GM18507 (cell line): ENCODE results near the gene PDGFB.

Experiments used
- DNase-seq: peaks from one replicate; pipeline ENCODE4 v3.0.0; 2011; ENCODE audit warnings: low read depth; ENCODE audit not compliant: insufficient read length; ENCODE audit errors: extremely low spot score
- FAIRE-seq: peaks from 2 replicates; lab custom pipeline; 2011; peaks lifted over from hg19 to GRCh38; lab: Jason Lieb, UNC

PDGFB gene

DNA sequence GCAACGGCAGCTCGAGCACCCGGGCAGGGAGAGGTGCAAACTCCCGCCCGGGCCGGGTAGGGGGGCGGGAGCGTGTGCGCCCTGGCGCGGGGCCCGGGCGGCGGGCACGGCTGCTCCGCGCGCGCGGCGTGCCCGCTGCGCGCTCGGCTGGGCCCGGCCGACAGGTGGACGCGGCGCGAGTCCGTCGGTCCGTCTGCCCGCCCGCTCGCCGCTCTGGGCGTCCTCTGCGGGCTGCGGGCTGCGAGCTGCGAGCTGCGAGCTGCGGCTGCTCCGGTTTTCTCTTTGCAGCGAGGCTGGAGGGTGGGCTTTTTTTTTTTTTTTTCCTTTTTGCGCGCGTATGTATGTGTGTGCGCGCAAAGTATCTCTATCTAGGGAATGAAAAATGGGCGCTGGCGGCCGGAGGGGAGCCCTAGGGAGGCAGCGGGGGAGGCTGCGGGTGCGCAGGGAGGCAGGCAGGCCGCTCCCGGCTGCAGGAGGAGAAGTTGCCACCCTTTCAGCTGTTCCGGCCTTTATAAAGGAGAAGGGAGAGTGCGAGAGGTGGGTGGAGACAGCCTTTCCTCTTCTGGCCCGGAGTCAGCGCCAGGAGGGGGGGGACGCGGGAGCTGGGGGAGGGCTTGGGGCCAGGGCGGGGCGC is at the start of gene PDGFB:
TSS of gene PDGFB (minus strand) at position 487 of the 634 bp plus-strand sequence. CDS start 1,019 bp downstream, outside the sequence.
- no peak for FAIRE-seq
- DNase-seq, result no peak

DNA sequence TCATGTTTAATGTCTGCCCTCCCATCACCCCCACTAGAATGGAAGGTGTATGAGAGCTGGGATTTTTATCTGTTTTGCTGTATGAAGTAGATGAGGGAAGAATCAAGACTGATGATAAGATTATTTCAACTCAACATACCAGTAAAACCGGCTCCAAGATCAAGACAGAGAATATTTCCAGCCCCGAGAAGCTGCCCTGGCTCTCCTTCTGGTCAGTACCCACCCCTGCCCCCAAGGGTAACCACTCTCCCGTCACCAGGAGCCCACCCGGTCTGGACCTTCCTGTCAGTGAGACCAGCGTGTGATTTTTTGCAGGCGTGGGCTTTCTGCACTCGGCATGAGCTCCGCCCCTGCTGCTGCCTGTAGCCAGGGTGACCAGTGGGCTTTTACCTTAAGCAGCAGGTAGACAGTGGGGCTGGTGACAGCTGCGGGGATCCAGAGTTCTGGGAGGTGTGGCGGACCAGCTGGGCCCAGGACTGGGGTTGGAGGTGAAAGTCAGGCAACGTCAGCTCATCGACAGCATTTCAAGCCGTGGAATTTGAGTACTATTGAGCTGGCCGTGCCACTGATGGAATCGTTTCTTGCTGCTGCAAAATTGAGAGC is 49.1 kb upstream of the PDGFB start:
- FAIRE-seq (no peak), DNase-seq (no peak)

DNA sequence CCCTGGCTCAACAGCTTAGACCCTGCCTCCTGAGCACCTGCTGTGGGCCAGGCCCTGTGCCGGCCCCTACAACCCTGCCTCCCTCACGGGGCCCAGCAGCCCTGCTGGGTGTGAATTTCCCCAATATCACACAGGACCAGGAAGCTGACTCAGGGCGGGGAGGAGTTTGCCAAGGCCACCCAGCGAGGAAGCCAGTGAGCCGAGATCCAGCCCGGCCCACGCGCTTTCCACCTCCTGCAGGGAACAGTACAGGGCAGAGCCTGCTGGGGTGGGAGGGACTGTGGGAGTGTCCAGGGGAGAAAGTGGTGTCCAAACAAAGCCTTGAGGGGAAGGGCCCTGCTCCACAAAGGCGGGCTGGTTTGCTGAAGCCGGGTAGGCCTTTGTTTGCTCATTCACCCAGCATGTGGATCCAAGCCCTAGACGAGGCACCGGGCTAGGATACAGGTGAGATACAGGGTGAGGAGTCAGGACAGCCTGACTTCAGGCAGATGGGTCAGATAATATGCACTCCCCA is 47.8 kb upstream of the PDGFB start:
- DNase-seq (no peak), FAIRE-seq (no peak)

DNA sequence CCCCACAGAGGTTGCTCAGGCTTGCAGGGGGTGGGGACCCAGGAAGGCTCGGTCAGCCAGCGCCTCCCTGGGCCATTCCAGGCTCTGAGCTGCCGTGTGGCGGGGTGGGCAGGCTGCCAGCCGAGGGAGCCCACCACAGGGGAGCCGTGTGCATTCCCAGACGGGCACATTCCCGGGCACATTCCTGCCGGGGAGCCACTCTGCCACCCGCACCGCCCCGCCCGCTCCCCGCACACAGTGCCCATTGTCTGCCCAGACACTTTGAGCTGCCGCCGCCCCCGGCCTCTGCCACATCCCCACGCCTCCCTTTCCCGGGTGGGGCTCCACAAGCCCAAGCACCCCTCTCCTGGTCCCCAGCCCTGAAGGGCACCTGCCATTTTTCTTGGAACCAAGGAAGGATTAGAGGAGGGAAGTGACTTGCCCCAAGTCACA is 47.3 kb upstream of the PDGFB start:
- DNase-seq (no peak), FAIRE-seq (no peak)

DNA sequence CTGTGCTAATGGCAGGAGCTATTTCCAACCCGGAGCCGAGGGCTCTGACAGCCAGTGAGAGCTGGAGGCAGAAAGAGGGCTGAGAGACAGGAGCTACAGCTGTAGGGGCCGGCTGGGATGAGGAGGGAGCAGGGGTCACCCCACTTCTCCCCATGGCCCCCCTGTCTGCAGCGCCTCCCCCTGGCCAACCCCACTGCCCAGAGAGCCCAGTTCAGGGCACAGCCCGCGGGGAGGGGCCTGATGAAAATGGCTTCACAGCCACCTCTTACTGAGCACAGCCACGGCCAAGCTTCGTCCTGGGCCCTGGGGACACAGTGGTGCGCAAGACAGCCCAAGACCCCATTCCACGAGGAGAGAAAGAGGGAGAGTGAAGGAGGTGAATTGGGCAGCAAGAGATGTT is 46.7 kb upstream of the PDGFB start:
- no peak for DNase-seq
- no peak for FAIRE-seq

DNA sequence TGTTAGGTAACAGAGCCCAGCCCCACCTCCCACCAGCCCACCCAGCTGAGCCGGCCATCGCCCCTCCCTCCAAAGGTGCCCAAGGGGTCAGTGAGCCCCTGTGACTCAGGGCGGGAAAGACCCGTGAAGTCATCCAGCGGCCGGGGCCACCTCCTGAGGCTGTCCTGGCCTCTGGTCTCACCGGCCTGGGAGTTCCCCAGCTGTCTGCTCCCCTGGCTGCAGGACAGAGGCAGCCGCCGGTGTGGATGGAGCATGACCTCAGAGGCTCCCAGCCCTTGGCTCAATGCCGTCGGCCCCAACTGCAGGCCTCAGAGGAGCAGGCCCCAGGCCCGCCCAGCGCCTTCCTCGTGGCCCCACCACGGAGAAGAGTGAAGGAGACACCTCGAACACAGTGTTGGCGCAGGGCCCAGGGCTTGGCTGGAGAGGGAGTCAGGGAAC is 46.0 kb upstream of the PDGFB start:
- FAIRE-seq, result no peak
- no peak for DNase-seq

DNA sequence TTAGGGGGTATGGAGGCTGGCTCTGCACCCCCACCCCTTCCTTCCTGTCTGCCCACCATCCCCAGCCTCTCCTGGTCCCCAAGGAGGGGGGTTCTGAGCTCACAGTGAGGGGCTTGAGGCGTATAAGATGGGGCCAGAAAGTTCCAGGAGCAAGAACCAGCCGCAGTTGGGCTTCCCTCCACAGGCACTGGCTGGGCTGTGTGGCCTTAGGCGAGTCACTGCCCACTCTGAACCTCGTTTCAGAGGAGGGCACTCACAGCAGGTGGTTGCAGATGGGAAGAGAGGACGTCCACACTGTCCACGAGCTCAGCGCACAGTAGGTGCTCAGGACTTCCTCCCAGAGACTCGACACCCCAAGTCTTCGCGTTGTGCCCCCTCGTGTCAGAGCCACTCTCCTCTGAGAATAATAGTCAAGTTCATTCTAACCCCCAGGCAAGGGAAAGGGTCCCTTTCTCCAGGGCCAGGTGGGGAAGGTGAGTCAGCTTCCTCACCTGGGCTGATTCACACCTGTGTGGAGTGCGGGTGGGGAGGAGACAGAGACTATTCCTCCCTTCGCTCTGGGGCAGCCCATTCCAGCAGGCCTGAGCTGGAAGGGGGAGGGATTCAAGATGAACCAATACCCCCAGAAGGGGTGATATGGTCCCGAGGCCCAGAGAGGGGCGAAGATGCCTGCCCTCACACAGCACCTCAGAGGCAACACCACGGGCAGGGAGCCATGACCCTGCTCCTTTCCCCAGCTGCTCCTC is 45.4 kb upstream of the PDGFB start:
- FAIRE-seq (no peak), DNase-seq (no peak)

DNA sequence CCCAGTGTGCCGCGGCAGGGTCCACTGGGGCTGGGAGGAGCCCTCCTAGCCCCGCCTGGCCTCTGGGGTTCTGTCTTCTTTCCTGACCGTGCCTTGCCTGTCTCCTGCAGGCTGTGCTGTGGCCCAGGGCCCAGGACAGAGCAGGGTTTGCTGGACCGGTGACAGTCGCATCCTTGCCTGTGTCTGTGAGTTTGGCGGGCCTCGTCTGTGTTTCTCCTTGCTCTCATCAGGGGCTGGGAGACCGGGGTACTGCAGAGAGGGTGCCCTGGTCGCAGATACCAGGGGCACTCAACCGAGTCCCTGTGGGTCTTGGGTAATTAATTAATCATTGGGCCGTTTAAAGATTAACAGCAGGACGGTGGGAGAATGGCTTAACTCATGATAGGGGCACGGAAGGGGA is 44.8 kb upstream of the PDGFB start:
- no peak for DNase-seq
- no peak for FAIRE-seq

DNA sequence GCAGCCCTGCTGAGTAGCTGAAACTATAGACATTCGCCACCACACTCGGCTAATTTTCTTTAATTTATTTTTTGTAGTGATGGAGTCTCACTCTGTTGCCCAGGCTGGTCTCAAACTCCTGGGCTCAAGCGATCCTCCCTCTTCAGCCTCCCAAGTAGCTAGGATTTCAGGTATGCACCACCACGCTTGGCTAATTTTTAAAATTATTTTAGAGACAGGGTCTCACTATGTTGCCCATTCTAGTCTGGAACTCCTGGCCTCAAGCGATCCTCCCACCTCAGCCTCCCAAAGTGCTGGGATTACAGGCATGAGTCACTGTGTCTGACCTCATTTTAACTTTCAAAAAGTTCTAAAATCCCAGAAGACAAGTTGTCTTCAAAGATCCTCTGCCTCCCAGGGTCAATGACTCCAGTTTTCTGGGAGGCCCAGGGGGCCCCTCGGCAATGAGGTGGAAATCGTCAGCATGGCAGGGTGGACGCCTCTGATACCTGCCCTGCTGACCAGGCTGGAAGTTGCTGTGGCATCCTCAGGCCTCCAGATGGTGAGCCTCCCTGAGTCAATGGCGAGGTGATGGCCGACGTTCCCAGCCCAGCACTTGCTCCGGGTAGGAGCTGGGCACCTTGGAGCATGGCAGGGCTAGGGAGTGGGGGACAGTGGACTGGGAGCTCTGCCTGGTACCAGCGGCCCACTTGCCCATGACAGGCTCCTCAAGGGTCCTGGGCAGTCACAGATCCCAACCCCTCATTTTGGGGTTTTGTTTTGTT is 43.5 kb upstream of the PDGFB start:
- no peak for FAIRE-seq
- no peak for DNase-seq

DNA sequence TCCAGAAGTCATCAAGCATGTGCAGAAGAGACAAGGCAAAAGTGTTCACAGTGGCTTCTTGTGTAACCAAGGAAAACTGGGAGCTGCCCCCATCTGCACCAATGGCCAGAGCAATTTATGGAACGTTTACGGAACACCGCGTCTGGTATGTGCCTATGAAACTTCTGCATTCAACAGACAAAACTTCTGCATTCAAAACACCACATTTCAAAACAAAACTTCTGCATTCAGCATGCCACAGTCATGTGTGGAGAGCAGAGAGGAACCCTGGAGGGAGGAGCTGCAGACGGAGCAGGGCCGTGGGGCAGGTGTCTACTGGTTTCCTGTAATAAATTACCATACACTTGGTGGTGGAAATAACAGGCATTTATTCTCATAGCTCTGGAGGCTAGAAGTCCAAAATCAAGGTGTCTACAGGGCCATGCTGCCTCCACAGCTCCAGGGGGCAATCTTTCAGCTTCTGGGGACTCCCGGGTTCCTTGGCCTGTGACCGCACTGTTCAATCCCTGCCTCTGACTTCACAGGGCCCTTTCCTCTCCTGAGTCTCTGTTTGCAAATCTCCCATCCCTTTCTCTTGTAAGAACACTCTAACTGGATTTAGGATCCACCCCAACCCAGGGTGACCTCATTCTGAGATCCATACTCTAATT is 42.4 kb upstream of the PDGFB start:
- FAIRE-seq, result peak; percentile 88
- DNase-seq, result peak; percentile 47

DNA sequence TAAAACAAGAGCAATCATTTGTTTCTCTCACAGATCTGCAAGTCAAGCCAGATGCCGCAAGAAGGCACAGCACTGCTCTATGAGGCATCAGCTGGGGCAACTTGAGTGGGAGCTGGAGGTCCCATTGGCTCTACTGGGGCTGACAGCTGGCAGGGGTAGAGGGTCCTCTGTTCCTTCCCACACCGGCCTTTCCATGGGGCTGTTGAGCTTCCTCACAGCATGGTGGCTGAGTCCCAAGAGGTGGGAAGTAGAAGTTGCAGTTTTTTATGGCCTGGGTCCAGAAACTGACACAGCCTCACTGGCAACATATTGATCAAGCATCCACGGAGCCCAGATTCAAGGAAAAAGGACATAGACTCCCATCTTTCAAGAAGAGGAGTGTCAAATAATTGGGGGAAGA is 40.2 kb upstream of the PDGFB start:
- DNase-seq, result no peak
- FAIRE-seq, result no peak

DNA sequence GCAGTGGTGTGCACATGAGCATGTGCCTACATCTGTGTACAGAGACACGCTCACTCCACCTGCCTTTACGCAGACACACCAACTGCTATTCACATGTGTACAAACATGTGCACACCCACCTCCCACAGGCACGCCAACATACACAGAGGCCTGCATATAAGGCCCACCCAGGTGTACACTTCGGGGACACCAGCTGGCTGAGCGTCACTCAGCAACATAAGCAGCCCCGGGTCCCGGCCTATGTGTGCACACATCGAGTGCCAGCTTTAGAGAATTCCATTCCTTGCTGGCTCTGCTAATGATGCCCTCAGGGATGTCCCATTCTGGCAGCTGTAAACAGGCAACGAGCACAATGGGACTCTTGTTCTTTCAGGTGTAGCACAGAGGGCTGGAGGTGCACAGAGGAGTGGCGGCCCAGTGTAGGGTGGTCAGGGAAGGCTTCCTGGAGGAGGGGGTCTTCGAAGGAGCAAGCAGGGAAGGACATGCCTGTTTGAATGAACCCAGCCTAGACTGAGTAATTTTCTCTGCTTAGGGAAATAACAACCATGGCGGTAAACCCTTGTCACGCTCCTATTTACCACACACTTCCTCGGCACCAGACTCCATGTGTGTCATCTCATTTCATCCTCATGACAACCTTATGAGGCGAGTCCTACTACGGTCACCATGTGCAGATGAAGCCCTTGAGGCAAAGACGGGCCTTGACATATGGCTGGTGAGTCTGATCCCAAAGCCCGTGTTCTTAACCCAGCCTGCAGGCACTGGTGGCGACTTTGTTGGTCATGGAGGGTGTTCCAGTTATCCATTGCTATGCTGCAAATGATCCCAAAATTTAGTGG is 39.6 kb upstream of the PDGFB start:
- DNase-seq (no peak), FAIRE-seq (no peak)

DNA sequence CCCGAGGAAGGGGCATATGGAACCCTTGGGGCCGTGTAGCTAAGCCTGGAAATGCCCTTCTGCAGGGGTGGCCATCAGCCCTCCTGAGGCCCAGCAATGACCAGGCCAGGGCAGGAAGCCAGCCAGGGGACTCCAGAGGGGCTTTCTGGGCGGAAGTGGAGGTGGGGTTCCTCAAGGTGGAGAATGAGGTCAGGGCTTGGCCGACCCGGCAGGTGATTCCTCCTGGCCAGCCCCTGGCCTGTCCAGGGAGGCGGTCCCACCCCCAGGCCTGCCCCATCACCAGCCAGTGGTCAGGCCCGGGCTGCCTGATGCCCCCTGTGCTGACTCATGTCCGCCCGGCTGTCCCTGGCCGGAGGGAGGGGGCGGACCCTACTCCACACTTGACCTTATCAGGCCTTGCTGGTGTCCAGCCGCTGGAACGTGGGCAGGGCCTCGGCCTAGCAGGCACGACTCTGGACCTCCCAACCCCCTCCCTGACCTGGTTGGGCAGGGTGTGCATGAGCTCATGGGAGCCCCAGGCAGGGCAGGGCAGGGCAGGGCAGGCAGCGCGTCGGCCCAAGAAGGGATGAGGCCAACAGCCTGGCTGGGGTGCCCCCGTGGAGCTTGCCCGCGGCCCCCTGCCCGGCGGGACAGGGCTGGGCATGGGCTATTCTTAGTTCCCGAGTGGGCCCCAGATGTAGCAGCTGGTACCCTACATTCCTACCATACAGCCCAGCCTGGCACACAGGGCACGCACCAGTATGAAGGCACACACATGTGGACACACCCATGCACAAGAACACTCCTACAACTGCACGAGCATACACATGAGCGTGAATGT is 38.8 kb upstream of the PDGFB start:
- DNase-seq, result no peak

DNA sequence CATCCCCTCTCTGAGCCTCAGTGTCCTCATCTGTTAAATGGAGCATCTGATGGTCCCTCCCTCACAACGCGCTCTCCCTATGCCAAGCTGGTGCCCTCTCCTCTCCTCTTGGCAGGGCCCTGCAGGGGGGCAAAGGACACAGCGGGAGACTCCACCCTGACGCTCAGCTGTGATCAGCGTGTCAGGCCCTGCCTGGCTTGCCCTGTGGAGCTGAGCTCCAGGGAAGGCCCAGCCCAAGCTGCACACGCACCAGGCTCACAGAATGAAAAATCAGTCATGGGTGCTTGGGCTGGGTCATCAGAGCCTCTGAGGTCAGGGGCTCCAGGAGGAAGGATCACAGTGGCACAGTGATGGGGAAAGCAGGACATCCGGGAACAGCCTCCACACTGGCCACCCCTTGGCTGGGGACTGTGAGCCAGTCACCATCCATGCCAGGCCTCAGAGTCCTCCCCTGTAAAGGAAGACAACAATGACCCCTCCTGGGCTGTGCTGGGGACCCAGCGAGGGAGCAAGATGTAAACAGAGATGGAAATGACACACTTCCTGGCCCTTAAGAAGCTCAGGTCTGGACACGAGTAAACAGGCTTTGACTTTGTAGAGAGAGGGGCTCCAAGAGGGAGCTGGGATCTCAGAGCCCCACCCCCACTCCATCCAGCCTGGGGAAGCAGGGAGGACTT is 38.0 kb upstream of the PDGFB start:
- FAIRE-seq (no peak), DNase-seq (no peak)

More for the DNA sequence above, 38.8 kb upstream of the PDGFB start:
- no peak for FAIRE-seq

DNA sequence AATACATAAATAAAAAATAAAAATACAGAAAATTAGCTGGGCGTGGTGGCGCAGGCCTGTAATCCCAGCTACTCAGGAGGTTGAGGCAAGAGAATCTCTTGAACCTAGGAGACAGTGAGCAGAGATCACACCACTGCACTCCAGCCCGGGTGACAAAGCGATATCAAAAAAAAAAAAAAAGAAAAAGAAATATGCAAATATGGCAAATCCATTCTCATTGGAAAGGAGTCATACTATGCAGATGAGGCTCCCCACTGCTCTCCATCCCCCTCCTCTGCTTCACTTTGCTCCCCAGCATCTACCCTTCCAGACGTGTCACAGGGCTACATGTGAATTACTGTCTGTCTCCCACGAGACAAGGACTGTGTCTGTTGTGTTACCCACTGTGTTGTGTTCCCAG is 36.3 kb upstream of the PDGFB start:
- DNase-seq (no peak), FAIRE-seq (no peak)

DNA sequence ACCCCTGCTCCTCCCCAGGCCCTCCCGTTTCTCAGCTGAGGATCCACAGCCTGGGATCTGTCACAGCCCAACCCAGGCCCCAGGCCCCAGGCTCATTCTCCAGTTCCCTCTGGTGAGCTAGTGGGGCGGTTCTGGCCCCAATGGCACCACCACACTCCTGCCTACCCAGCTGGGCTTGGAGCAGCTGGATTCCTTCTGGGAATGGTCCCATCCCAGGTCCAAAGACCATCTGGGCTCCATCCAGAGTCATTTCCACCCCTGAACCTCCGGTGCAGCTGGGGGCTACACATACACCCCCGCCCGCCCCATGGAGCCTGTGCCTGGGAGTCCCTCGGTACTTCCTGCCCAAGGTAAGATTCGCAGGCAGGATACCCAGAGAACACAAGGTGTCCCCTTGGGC is 35.5 kb upstream of the PDGFB start:
- DNase-seq, result no peak
- FAIRE-seq, result no peak

DNA sequence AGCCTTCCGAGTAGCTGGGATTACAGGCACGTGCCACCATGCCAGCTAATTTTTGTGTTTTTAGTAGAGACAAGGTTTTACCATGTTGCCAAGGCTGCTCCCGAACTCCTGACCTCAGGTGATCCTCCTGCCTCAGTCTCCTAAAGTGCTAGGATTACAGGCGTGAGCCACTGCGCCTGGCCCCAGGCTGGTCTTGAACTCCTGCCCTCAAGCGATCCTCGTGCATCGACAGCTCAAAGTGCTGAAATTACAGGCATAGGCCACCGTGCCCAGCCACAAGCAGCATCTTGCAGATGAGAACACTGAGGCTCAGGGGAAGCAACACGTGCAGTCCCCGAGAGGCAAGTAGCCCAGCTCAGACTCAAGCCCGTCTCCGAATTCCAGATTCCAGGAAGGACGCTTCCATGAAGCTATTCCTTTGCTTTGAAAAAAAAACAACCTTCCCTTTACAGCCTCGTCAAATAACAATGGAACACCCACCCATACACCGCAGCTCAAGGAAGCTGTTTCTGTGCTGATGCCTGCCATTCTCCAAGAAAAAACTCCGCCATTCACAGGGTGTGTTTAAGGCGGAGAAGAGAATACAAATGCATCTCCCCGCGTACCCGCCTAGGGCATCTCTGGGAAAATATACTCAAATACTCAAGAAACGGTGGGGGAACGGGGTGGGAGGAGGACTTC is 34.5 kb upstream of the PDGFB start:
- no peak for FAIRE-seq

More for the DNA sequence above, 34.5 kb upstream of the PDGFB start:
- DNase-seq, result no peak
